ENCODE measurements around the gene IER5L.
"Not testable (repeated sequence)": the region's sequence is repeated elsewhere in the genome, so short reads cannot be mapped to it uniquely, and the experiment has no call there.

IER5L gene

DNA sequence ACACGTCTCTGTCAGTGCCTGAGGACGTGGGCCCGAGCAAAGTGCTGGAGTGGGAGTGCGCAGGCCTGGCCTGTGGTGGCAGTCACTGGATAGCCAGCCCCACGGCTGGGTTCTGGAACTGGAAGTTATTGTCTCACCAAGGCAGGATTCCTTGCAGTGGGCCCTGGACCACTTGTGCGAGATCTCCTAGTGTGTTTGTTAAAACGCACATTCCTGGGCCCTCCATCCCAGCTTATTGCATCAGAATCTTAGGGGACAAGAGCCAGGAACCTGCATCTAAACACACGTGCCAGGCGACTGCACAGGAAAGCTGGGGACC lies 40.0 kb downstream of the IER5L start:
- no peak for DNase-seq

DNA sequence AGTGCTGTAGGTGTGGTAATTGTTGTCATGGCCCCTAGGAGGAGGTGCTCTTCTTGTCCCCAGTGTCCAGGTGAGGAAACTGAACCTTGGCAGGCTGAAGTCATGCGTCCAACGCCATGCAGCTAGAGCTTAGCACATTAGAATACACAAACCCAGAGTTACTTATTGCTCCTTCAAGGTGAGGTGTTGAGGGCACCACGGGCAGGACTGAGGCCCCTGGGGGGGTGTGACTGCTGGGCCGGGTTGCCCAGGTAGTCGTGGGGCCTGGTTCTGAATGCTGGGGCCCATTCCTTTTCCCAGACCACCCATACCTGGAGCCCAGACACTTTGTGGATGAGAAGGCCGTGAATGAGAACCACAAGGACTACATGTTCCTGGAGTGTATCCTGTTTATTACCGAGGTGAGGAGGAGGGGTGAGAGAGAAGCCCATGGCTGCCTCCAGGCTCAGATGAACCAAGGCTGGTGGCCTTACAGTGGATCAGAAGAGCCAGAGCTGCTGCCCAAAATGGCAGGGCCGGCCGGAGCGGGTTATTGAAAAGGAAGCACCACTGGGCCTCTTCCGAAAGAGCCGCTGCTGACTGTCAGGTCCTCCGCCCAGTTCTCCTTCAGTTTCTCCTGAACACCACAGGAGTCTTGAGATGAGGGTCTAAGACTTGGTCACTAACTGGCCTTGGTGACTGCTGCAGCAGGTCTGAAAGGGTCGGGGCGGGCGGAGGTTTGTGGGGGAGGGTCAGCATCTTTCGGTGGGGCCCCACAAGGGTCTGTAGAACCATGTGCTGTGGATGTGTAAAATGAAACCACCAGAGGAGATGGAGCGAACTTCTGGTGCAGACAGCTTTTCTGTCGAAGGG lies 40.5 kb downstream of the IER5L start:
- DNase-seq: no peak

DNA sequence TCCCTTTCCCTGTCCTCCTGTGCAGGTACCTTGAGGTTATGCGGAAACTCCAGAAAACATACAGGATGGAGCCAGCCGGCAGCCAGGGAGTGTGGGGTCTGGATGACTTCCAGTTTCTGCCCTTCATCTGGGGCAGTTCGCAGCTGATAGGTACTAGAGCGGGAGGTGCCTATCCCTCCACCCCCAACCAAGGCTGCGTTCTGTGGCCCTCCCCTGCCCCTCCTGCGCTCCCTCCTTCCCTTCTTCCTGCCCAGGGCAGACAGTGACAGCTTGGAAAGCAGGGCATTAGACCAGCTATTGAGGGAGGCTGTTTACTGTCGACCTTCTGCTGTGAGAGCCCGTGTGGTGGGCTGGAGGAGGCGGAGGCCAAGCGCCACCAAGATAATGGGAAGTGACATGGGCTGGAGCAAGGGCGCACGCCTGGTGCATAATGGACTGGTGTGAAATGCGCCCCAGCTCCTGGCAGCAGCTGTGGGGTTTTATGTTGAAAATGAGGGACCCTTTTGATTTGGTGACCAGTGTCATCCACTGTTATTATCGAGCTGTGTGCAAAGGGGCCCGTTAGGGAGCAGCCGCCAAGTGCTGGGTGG lies 41.5 kb downstream of the IER5L start:
- DNase-seq: no peak

DNA sequence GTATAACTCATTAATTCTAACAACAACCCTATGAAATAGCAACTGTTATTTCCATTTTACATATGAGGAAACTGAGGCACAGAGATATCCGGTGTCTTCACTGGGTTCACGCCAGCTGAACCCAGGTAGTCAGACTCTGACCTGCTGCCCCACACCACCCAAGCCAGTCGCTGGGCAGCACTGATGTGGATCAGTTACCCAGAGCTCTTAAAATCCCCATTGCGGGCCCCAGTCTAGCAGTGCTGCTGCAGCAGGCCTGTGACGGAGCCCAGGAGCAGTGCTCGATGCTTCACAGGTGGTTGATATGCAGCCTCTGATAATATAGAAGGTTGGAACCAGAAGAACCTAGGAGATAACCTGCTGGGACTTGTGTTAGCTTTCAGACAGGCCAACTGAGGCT lies 42.6 kb downstream of the IER5L start:
- DNase-seq: no peak

DNA sequence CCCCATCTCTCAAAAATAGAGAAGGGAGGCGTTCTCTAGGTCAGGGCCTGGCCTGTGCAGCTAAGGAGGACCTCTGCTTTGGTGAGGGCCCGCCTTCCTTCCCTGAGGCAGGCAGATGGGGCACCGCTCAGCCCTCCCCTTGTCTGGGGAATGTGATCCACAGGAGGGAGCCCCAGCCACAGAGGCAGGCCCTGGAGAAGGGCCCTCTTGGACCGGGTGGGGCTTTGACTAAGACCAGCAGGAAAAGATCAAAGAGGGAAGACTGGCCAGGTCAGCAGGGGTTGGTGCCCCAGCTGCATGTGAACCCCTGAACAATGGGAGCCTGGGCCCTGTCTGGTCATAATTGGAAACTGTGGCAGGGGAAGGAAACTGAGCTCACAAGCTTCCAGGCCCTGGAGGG lies 45.0 kb downstream of the IER5L start:
- no peak for DNase-seq

DNA sequence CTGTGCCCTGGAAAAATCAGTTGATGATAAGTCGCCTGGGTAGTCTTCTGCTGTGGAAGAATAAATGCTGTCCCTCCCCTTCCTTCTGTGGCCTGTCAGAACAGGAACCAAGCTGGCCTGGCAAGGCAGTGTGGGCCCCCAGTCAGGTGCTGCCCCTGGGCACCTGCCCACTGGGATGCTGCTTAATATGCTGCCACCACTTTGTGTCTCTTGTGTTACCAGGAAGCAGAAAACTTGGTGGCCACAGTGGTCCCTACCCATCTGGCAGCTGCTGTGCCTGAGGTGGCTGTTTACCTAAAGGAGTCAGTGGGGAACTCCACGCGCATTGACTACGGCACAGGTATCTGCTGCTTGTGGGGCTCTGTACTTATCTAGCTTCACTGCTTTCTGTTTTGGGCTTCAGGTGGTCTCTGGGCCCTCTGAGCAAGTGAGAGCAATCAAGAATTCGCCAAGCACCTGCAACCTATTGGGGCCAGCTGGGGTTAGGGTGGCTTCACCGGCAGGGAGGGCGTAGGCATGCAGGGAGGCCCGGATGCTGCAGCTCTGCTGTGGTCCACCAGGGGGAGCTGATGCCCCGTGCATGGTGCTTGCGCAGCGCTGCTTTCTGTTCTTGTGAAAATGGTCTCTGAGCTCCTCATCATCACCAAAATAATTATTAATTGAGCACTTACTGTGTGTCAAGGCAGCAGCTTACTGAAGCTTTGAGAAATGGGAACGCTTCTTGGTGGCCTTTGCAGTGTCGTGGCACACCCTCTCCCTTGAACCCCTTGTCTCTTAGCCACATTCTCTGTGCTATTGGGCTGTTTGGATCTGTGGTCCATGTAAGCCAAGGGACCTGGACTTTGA lies 46.5 kb downstream of the IER5L start:
- peak; percentile 82 for DNase-seq

DNA sequence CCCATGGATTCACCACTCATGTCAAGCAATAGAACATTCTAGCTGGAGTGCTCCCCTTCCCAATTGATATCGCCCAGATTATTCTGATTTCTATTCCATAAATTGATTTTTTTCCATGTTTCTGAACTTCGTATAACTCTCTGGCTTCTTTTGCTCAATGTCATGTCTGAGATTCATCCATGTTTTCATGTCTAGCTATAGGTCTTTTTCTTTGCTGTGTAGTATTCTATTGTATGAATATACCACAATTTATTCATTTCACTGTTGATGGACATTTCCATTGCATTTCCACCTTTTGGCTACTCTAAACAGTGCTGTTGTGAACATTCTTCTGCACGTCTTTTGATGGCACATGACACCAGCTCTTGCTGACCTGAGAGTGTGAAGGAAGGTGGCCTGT lies 47.3 kb downstream of the IER5L start:
- no peak for DNase-seq

DNA sequence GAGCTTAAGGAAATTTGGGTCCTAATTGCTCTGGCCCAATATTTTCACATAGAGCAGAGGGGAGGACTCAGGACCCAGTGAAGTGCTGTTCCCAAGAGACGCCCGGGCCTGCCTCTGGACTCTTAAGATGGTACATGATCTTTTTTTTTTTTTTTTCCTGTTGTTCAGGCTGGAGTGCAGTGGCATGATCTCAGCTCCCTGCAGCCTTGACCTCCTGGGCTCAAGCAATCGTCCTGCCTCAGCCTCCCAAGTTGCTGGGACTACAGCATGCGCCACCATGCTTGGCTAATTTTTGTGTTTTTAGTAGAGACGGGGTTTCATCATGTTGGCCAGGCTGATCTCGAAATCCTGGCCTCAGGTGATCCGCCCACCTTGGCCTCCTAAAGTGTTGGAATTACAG lies 47.8 kb downstream of the IER5L start:
- DNase-seq: not testable (repeated sequence)

DNA sequence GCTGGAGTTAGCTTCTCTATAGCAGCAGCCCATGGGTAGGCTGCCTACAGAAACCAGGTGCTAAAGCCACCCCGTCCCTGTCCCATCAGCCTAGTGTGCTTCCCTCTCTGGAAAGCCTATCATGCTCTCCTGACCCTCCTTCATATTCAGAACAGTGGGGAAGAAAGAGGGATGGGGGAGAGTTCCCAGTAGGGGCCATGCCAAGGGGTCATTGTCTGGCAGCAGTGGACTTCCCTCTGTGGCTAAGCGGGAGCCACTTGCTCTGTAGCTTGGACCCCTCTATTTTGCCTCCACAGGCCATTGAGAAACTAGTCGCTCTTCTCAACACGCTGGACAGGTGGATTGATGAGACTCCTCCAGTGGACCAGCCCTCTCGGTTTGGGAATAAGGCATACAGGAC lies 49.4 kb downstream of the IER5L start:
- DNase-seq: no peak

DNA sequence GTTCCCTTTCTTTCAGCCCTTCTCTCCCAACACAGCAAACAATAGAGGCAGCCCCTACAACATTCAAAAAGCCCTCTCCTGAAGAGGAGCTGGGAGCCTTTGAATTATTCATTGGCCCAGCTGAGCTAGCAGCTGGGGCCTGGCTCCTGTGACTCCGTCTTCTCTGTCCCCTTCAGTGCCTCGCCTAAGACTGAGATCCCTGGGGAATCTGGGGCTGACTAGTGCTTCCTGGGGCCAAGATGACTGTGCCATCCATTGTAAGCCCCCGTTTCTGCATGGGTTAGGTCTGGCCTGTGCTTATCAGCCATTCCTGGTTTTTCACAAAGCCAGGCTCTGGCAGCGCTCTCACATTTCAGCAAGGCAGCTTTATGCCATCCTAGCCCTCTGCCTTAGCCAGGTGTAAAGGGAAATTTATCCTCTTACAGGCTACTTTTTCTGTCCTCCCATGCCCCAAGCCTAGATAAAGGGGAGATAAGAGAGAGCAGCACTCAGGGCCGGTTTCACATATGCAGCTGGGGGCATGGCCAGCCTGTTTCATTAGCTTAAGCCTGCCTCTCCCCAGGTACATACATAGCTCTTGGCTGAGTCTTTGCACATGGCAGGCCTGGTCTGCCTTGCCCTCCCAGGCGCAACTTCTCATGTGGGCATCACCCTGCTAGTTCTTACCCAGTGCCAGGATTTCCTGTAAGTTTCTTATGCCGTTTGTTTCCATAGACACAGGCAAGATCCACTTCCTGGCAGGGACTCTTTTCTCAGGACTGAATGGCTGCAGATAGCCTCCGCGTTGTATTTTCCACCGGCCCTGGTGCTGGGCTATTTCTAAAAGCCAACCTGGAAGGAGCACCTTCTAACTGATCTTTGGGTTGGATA lies 51.1 kb downstream of the IER5L start:
- no peak for DNase-seq

All from CD4-positive, alpha-beta T cell treated with Interleukin-4 for 4 hours (primary cell).